ENCODE data around the gene EMC7.

The EMC7 gene

DNA sequence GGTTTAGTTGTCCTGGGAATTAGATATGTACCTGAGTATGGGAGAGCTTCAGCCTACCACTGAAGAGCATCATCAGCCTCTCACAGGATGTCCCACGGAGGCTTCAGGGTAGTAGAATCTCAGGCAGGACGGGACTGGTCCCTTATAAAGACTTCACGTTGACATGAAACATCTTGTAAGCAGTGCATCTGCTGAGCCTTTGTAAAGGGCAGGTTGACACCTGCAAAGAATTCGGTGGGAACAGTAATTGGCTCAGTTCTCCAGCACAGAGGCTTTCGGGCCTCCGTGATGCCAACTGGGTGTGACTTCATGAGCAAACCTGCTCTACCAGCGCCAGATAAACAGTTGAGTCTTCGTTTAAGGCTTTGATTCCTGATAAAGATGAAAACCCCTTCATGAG is 35.7 kb downstream of the EMC7 start:
- no peak for DNase-seq (ENCODE audit: low read depth)
- TF ChIP-seq, protein P1, sequence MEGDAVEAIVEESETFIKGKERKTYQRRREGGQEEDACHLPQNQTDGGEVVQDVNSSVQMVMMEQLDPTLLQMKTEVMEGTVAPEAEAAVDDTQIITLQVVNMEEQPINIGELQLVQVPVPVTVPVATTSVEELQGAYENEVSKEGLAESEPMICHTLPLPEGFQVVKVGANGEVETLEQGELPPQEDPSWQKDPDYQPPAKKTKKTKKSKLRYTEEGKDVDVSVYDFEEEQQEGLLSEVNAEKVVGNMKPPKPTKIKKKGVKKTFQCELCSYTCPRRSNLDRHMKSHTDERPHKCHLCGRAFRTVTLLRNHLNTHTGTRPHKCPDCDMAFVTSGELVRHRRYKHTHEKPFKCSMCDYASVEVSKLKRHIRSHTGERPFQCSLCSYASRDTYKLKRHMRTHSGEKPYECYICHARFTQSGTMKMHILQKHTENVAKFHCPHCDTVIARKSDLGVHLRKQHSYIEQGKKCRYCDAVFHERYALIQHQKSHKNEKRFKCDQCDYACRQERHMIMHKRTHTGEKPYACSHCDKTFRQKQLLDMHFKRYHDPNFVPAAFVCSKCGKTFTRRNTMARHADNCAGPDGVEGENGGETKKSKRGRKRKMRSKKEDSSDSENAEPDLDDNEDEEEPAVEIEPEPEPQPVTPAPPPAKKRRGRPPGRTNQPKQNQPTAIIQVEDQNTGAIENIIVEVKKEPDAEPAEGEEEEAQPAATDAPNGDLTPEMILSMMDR (IDR thresholded peaks at IDR 0.05; ENCODE audit: control insufficient read depth, extremely low read depth, insufficient read depth), result no peak
- H3K4me3 ChIP-seq (ENCODE audit: low read depth, low read length), result no peak overlapping the region

GRCh38 chr15:34065261-34065660 is 36.4 kb downstream of the EMC7 start:
- H3K4me3 ChIP-seq (ENCODE audit: low read depth, low read length), result no peak overlapping the region
- DNase-seq (ENCODE audit: low read depth), result no peak
- TF ChIP-seq, protein P1 (IDR thresholded peaks at IDR 0.05; ENCODE audit: control insufficient read depth, extremely low read depth, insufficient read depth), result no peak

GRCh38 chr15:34064438-34064837 is 37.2 kb downstream of the EMC7 start:
- DNase-seq (ENCODE audit: low read depth), result no peak
- TF ChIP-seq, protein P1 (IDR thresholded peaks at IDR 0.05; ENCODE audit: control insufficient read depth, extremely low read depth, insufficient read depth), result no peak
- no peak overlapping the region for H3K4me3 ChIP-seq (ENCODE audit: low read depth, low read length)

DNA sequence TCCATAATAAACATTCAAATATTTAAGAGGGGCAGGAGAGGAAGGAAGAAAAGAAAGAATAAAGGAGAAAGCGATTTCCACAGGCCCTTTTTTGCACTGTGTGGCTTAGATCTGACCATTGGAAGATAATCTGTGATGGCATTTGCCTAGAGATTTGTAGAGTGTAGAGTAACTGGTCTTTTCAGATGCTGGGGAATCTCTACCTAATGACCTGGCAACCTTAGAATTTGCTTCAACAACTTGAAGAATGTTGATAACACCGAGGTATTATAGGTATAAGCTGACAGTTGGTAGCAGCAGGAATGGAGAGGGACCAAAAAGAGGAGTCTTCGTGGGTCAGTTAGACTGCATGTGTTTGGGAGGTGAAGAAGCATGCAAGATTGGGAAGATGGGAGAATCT is 41.7 kb downstream of the EMC7 start:
- TF ChIP-seq, protein P1 (IDR thresholded peaks at IDR 0.05; ENCODE audit: control insufficient read depth, extremely low read depth, insufficient read depth), result no peak
- H3K4me3 ChIP-seq (ENCODE audit: low read depth, low read length), result no peak overlapping the region
- DNase-seq (ENCODE audit: low read depth), result no peak

DNA sequence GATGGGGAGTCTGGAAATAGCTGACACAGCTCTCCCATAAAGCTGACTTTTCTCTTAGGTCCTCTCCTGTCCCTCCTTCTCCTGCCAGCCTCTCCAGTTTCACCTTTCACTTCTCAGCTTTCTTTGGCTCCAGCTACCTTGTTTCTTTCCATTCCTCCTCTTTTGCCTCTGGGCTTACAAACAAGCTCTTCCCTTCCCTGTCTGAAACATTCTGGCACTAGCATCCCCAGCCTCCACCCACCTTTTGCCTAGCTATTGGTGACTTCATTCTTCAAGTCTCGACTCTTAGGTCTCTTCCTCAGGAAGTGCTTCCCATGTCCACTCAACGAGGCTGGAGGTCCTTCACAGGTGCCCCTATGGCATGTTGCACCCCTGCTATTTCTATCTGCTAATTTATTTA is 42.2 kb downstream of the EMC7 start:
- TF ChIP-seq, protein P1 (IDR thresholded peaks at IDR 0.05; ENCODE audit: control insufficient read depth, extremely low read depth, insufficient read depth), result no peak
- H3K4me3 ChIP-seq (ENCODE audit: low read depth, low read length), result no peak overlapping the region
- DNase-seq (ENCODE audit: low read depth), result no peak

- TF ChIP-seq, protein P1 (IDR thresholded peaks at IDR 0.05; ENCODE audit: control insufficient read depth, extremely low read depth, insufficient read depth), result no peak
- H3K4me3 ChIP-seq (ENCODE audit: low read depth, low read length), result no peak overlapping the region
- DNase-seq (ENCODE audit: low read depth), result no peak
Observed at GRCh38 chr15:34056911-34057310, 44.8 kb downstream of the EMC7 start.

GRCh38 chr15:34055868-34056595 is 45.6 kb downstream of the EMC7 start:
- no peak for DNase-seq (ENCODE audit: low read depth)
- H3K4me3 ChIP-seq (ENCODE audit: low read depth, low read length), result no peak overlapping the region
- TF ChIP-seq, protein P1 (IDR thresholded peaks at IDR 0.05; ENCODE audit: control insufficient read depth, extremely low read depth, insufficient read depth), result no peak
